RWPE2 (cell line): ENCODE measurements around the gene BRPF3.

ENCODE experiments used
- ATAC-seq: fragments of 200-7000 bp; cut with Tn5 transposase; 3 replicates; pipeline ENCODE4 v1.9.1; 2021; ENCODE audit warnings: low read depth
- DNase-seq: peaks from one replicate; pipeline ENCODE4 v3.0.0-alpha.2; 2020; ENCODE audit warnings: low spot score
- H3K27ac ChIP-seq: fragments of 450-650 bp; 2 replicates; pipeline ENCODE4 v1.5.1; 2017; ENCODE audit warnings: mild to moderate bottlenecking; ENCODE audit not compliant: poor library complexity, severe bottlenecking
- H3K27me3 ChIP-seq: fragments of 250-450 bp; sonication (Bioruptor Pico); 2 replicates; pipeline ENCODE4 v1.5.1; 2021; ENCODE audit warnings: mild to moderate bottlenecking, moderate library complexity; ENCODE audit not compliant: insufficient read depth, poor library complexity, severe bottlenecking
- H3K36me3 ChIP-seq: fragments of 250-450 bp; sonication (Bioruptor Pico); 2 replicates; pipeline ENCODE4 v1.5.1; 2020; ENCODE audit warnings: low read depth, mild to moderate bottlenecking, moderate library complexity
- H3K4me1 ChIP-seq: fragments of 250-450 bp; sonication (Bioruptor Pico); 2 replicates; pipeline ENCODE4 v1.5.1; 2021; ENCODE audit warnings: mild to moderate bottlenecking, moderate library complexity; ENCODE audit not compliant: insufficient read depth, poor library complexity, severe bottlenecking
- H3K4me3 ChIP-seq: fragments of 250-450 bp; sonication (Bioruptor Pico); 2 replicates; pipeline ENCODE4 v1.5.1; 2021; ENCODE audit warnings: mild to moderate bottlenecking, moderate library complexity; ENCODE audit not compliant: severe bottlenecking
- H3K9me3 ChIP-seq: fragments of 250-450 bp; sonication (Bioruptor Pico); 2 replicates; pipeline ENCODE4 v1.5.1; 2021; ENCODE audit warnings: mild to moderate bottlenecking, moderate library complexity; ENCODE audit not compliant: severe bottlenecking
- TF ChIP-seq, protein P1 (sequence below): fragments of 450-650 bp; IDR thresholded peaks from one replicate; pipeline ENCODE4 v1.5.1; 2017; ENCODE audit warnings: mild to moderate bottlenecking, moderate library complexity; ENCODE audit not compliant: poor library complexity, severe bottlenecking

Gene BRPF3

DNA sequence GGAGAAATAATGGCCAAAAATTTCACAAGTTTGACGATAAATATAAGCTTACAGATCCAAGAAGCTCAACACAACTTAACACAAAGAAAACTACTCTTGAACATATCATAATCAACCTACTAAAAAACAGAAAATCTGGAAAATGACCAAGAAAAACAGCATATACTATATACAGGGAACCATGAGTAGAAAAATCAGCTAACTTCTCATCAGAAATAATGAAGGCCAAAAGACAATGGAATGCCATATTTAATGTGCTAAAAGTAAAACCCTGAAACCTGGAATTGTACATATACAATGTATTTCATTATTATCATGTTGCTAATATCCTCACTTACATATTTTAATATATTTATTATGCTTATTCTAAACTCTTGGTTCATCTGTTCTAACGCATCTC lies 40.9 kb upstream of the BRPF3 start:
- Histone ChIP-seq H3K4me3 (no peak overlapping the region), H3K27me3 (no peaks in the 10 kb centered on the region), H3K9me3 (no peaks in the 10 kb centered on the region), H3K36me3 (no peaks in the 10 kb centered on the region; the same call in 1 of the 2 replicates), H3K4me1 (peaks cover 8% of the 10 kb centered on the region), H3K27ac (no peak overlapping the region)
- TF ChIP-seq, protein P1, sequence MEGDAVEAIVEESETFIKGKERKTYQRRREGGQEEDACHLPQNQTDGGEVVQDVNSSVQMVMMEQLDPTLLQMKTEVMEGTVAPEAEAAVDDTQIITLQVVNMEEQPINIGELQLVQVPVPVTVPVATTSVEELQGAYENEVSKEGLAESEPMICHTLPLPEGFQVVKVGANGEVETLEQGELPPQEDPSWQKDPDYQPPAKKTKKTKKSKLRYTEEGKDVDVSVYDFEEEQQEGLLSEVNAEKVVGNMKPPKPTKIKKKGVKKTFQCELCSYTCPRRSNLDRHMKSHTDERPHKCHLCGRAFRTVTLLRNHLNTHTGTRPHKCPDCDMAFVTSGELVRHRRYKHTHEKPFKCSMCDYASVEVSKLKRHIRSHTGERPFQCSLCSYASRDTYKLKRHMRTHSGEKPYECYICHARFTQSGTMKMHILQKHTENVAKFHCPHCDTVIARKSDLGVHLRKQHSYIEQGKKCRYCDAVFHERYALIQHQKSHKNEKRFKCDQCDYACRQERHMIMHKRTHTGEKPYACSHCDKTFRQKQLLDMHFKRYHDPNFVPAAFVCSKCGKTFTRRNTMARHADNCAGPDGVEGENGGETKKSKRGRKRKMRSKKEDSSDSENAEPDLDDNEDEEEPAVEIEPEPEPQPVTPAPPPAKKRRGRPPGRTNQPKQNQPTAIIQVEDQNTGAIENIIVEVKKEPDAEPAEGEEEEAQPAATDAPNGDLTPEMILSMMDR, result no peak
- DNase-seq (no peak), ATAC-seq (no peak)

DNA sequence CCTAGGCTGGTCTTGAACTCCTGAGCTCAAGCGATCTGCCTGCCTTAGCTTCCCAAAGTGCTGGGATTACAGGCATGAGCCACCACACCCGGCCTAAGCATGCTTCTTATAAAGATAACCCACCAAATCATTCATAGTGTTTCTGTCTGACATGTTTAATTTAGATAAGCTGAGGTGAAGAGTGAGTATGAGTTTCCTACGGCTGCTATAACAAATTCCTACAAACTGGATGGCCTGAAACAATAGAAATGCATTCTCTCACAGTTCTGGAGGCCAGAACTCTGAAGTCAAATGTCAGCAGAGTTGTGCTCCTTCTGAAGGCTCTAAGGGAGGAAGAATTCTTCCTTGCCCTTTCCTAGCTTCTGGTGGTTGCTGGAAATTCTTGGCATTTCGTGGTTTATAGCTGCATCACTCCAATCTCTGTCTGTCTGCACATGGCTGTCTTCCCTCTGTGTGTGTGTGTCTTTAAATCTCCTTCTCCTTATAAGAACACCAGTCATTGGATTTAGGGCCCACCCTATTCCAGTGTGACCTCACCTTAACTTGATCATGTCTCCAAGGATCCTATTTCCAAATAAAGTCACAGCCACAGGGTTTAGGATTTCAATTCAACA lies 36.3 kb upstream of the BRPF3 start:
- DNase-seq, result no peak
- no peak for ATAC-seq
- Histone ChIP-seq H3K27ac (no peak overlapping the region), H3K36me3 (no peaks in the 10 kb centered on the region; the same call in 1 of the 2 replicates), H3K4me1 (no peaks in the 10 kb centered on the region), H3K9me3 (no peaks in the 10 kb centered on the region), H3K27me3 (no peaks in the 10 kb centered on the region), H3K4me3 (no peak overlapping the region)
- TF ChIP-seq, protein P1, result no peak

DNA sequence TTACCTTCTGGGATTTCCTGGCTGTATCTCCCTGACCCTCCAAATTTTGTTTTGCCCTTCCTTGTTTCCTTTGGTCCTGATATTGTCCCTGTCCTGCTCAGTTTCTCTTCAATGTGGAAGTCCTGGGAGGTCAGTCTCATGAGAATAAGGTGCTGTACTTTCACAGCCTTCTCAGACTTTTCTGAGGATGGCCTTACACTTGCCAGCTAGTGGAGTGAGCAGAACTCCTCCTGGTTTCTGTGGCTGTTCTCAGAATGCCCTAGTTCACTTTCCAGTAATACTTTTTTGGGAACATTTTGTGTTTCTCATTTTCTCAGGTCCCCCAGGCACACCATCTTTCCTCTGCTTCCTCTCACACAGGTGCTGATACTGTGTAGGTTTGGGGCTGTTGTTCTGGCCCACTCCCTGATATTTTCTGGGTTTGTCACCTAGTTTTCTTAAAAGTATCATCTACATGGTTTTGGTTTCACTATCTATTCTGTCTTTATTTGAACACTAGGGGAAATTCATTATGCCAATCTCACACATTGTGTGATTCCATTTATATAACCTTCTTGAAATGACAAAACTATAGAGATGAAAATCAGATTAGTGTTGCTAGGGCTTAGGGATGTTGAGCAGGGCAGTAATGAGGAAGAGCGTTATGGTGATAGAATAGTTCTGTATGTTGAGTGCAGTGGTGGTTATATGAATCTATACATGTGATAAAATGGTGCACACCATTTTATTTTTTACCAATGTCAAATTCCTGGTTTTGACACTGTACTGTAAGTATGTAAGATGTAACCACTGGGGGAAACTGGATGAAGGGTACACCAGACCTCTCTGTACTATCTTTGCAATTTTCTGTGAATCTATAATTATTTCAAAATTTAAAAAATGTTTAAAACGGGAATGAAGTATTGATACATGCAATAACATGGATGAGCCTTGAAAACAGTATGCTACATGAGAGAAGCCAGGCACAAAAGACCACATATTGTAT lies 27.2 kb upstream of the BRPF3 start:
- no peak overlapping the region for H3K4me3 ChIP-seq
- DNase-seq (no peak), ATAC-seq (no peak)
- H3K4me1 ChIP-seq, result no peaks in the 10 kb centered on the region
- H3K9me3 ChIP-seq, result no peaks in the 10 kb centered on the region
- no peak overlapping the region for H3K27ac ChIP-seq
- H3K27me3 ChIP-seq, result no peaks in the 10 kb centered on the region
- H3K36me3 ChIP-seq, result no peaks in the 10 kb centered on the region
- TF ChIP-seq, protein P1, result no peak

DNA sequence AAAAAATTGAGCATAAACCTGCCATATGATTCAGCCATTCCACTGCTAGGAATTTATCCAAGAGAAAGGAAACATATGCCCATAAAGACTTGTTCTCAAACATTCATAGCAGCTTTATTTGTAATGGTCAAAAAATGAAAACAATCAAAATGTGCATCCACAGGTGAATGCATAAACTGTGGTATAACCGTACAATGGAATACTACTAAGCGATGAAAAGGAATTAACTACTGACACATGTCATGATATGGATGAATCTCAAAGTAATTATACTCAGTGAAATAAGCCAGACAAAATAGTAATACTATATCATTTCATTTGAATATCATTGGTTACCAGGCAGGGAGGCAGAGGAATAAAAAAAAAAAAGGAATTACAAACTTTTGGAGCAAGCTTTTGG lies 25.8 kb upstream of the BRPF3 start:
- no peak overlapping the region for H3K27ac ChIP-seq
- ATAC-seq (no peak), DNase-seq (no peak)
- TF ChIP-seq, protein P1, result no peak
- H3K27me3 ChIP-seq, result no peaks in the 10 kb centered on the region
- H3K9me3 ChIP-seq, result no peaks in the 10 kb centered on the region
- no peaks in the 10 kb centered on the region for H3K36me3 ChIP-seq
- no peak overlapping the region for H3K4me3 ChIP-seq
- H3K4me1 ChIP-seq, result no peaks in the 10 kb centered on the region

DNA sequence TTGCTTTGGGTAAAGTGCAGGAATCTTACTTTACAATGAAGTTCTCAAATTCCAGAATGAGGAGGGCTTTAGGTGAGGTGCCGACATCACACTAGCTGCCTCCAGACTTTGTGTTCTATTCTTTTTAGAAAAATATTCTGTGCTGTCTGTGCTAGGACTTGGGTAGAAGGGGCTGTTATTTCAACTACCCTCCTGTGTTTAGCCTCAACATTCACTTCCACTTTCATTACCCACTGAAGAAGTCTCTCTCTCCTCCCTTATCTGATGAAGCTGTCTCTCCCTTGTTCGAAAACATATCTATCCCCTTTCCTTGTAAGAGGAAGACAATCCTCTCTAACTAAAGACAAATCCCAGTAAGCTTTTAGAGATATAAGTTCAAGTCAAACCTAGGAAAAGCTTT lies 25.0 kb upstream of the BRPF3 start:
- DNase-seq (no peak), ATAC-seq (no peak)
- no peaks in the 10 kb centered on the region for H3K9me3 ChIP-seq

More for the DNA sequence above, 25.0 kb upstream of the BRPF3 start:
- Histone ChIP-seq H3K27ac (no peak overlapping the region), H3K4me3 (no peak overlapping the region), H3K27me3 (no peaks in the 10 kb centered on the region), H3K4me1 (no peaks in the 10 kb centered on the region), H3K36me3 (no peaks in the 10 kb centered on the region)
- TF ChIP-seq, protein P1, result no peak
